ENCODE results near the gene ABCC1. TPM values are rescaled to one million over a fixed set of nuclear protein-coding genes. Genes with fewer than 3 reads are reported as not detected.

The ABCC1 gene
- total RNA-seq, 1 experiment from 2014 or later: 61.9 TPM

DNA sequence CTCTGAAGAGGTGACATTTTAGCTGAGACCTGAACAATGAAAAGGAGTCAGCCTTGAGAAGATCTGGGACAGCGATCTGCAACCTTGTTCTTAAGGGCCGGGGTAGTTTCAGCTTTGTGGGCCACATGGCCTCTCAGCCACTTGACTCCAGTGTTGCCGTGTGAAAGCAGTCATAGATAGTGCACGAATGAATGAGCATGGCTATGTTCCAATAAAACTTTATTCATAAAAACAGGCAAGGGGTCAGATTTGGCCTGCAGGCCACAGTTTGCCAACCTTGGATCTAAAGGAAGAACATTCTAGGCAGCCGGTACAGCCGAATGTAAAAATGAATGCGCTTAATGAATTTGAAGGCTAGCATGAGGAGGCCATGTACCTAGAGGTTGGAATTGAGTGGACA lies 190.4 kb downstream of the ABCC1 start (continued):
- TF ChIP-seq, protein P1, sequence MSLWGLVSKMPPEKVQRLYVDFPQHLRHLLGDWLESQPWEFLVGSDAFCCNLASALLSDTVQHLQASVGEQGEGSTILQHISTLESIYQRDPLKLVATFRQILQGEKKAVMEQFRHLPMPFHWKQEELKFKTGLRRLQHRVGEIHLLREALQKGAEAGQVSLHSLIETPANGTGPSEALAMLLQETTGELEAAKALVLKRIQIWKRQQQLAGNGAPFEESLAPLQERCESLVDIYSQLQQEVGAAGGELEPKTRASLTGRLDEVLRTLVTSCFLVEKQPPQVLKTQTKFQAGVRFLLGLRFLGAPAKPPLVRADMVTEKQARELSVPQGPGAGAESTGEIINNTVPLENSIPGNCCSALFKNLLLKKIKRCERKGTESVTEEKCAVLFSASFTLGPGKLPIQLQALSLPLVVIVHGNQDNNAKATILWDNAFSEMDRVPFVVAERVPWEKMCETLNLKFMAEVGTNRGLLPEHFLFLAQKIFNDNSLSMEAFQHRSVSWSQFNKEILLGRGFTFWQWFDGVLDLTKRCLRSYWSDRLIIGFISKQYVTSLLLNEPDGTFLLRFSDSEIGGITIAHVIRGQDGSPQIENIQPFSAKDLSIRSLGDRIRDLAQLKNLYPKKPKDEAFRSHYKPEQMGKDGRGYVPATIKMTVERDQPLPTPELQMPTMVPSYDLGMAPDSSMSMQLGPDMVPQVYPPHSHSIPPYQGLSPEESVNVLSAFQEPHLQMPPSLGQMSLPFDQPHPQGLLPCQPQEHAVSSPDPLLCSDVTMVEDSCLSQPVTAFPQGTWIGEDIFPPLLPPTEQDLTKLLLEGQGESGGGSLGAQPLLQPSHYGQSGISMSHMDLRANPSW (CRISPR knock-in tag; conservative IDR thresholded peaks at IDR 0.05; ENCODE audit: low read depth): no peak
- no peak for TF ChIP-seq NFYB (CRISPR knock-in tag; conservative IDR thresholded peaks at IDR 0.05; ENCODE audit: low read depth)

DNA sequence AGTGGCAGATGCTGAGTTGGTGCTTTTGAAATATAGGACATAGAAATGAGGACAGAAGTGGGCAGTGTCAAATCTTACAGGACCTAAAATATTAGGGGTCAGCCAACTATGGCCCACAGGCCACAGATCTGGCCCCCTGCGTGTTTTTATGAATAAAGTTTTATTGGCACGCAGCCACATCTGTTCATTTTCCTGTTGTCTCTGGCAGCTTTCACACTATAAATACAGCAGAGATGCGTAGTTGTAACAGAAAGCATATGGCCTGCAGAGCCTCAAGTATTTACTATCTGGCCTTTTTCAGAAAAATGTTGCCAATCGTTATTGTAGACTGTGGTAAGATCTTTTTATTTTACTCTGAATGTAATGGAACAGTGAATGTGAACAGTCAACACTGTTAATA lies 191.1 kb downstream of the ABCC1 start:
- ATAC-seq (no peak), DNase-seq (ENCODE audit: low spot score) (no peak)
- Mint-ChIP-seq H3K9me3 (no peaks in the 10 kb centered on the region), H3K27me3 (ENCODE audit: low read depth) (no peaks in the 10 kb centered on the region), H3K36me3 (peaks cover 69% of the 10 kb centered on the region), H3K4me1 (peaks cover 4% of the 10 kb centered on the region), H3K4me3 (no peak overlapping the region), H3K27ac (no peak overlapping the region)
- ChIA-PET POLR2A (no interaction called here), CTCF (no interaction called here)
- TF ChIP-seq, protein P2, sequence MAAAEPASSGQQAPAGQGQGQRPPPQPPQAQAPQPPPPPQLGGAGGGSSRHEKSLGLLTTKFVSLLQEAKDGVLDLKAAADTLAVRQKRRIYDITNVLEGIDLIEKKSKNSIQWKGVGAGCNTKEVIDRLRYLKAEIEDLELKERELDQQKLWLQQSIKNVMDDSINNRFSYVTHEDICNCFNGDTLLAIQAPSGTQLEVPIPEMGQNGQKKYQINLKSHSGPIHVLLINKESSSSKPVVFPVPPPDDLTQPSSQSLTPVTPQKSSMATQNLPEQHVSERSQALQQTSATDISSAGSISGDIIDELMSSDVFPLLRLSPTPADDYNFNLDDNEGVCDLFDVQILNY (CRISPR knock-in tag; IDR thresholded peaks at IDR 0.05): no peak
- TF ChIP-seq, protein P3, sequence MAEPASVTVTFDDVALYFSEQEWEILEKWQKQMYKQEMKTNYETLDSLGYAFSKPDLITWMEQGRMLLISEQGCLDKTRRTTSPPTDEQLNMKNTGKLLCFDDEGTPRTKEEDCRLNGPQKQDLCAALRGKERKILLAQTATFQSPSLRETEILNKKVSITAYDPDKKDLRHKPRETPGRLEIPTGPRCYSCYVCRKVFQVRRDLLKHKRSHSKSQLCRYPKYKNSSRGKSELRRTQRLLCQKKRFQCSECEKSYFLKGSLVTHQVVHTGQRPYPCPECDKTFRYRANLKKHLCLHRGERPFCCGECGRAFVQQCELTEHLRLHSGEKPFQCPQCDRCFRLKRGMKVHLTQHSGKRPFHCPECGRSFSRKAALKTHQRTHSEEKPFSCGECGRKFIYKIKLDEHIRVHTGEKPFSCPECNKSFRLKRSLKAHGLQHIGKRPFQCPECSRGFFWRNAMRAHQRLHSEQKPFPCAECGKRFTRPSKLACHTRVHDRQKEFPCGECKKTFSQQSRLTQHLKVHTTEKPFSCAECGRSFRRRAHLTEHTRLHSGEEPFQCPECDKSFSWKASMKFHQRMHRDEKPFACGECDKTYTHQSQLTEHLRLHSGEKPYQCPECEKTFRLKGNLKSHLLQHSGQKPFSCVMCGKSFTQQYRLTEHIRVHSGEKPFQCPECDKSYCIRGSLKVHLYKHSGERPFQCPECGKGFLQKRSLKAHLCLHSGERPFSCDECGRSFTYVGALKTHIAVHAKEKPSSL (CRISPR knock-in tag; conservative IDR thresholded peaks at IDR 0.05): no peak
- no peak for TF ChIP-seq ZNF317 (CRISPR knock-in tag; IDR thresholded peaks at IDR 0.05; ENCODE audit: borderline replicate concordance, low read depth)

DNA sequence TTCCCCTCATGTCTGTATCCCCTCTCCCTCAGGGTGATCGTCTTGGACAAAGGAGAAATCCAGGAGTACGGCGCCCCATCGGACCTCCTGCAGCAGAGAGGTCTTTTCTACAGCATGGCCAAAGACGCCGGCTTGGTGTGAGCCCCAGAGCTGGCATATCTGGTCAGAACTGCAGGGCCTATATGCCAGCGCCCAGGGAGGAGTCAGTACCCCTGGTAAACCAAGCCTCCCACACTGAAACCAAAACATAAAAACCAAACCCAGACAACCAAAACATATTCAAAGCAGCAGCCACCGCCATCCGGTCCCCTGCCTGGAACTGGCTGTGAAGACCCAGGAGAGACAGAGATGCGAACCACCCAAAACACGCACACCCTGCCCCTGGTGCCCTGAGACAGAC lies 191.7 kb downstream of the ABCC1 start:
- Mint-ChIP-seq H3K27ac (no peak overlapping the region), H3K4me3 (no peak overlapping the region), H3K4me1 (peaks cover 4% of the 10 kb centered on the region), H3K36me3 (peaks cover 63% of the 10 kb centered on the region), H3K27me3 (ENCODE audit: low read depth) (no peaks in the 10 kb centered on the region), H3K9me3 (no peaks in the 10 kb centered on the region)
- CTCF ChIA-PET: no interaction called here
- TF ChIP-seq, protein P2 (CRISPR knock-in tag; IDR thresholded peaks at IDR 0.05): no peak
- no peak for TF ChIP-seq MXD4 (CRISPR knock-in tag; IDR thresholded peaks at IDR 0.05; ENCODE audit: borderline replicate concordance)
- no peak for TF ChIP-seq ETV6 (CRISPR knock-in tag; IDR thresholded peaks at IDR 0.05)
- TF ChIP-seq NFYB (CRISPR knock-in tag; conservative IDR thresholded peaks at IDR 0.05; ENCODE audit: low read depth): no peak
- TF ChIP-seq, protein P4, sequence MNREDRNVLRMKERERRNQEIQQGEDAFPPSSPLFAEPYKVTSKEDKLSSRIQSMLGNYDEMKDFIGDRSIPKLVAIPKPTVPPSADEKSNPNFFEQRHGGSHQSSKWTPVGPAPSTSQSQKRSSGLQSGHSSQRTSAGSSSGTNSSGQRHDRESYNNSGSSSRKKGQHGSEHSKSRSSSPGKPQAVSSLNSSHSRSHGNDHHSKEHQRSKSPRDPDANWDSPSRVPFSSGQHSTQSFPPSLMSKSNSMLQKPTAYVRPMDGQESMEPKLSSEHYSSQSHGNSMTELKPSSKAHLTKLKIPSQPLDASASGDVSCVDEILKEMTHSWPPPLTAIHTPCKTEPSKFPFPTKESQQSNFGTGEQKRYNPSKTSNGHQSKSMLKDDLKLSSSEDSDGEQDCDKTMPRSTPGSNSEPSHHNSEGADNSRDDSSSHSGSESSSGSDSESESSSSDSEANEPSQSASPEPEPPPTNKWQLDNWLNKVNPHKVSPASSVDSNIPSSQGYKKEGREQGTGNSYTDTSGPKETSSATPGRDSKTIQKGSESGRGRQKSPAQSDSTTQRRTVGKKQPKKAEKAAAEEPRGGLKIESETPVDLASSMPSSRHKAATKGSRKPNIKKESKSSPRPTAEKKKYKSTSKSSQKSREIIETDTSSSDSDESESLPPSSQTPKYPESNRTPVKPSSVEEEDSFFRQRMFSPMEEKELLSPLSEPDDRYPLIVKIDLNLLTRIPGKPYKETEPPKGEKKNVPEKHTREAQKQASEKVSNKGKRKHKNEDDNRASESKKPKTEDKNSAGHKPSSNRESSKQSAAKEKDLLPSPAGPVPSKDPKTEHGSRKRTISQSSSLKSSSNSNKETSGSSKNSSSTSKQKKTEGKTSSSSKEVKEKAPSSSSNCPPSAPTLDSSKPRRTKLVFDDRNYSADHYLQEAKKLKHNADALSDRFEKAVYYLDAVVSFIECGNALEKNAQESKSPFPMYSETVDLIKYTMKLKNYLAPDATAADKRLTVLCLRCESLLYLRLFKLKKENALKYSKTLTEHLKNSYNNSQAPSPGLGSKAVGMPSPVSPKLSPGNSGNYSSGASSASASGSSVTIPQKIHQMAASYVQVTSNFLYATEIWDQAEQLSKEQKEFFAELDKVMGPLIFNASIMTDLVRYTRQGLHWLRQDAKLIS (CRISPR knock-in tag; IDR thresholded peaks at IDR 0.05; ENCODE audit: borderline replicate concordance): no peak
- TF ChIP-seq, protein P5, sequence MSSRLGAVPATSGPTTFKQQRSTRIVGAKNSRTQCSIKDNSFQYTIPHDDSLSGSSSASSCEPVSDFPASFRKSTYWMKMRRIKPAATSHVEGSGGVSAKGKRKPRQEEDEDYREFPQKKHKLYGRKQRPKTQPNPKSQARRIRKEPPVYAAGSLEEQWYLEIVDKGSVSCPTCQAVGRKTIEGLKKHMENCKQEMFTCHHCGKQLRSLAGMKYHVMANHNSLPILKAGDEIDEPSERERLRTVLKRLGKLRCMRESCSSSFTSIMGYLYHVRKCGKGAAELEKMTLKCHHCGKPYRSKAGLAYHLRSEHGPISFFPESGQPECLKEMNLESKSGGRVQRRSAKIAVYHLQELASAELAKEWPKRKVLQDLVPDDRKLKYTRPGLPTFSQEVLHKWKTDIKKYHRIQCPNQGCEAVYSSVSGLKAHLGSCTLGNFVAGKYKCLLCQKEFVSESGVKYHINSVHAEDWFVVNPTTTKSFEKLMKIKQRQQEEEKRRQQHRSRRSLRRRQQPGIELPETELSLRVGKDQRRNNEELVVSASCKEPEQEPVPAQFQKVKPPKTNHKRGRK (CRISPR knock-in tag; IDR thresholded peaks at IDR 0.05; ENCODE audit: borderline replicate concordance): no peak
- POLR2A ChIA-PET: no interaction called here
- DNase-seq (ENCODE audit: low spot score): no peak
- ATAC-seq: no peak

Data from WTC11 (cell line).